ENCODE results near the gene CALN1.
"Not testable (repeated sequence)": the region's sequence is repeated elsewhere in the genome, so short reads cannot be mapped to it uniquely, and the experiment has no call there.

The CALN1 gene

GRCh38 chr7:71961283-71961682, 450.9 kb downstream of the CALN1 start:
- no peak for DNase-seq

- no peak for DNase-seq
These were observed 470.0 kb downstream of the CALN1 start for GRCh38 chr7:71942115-71942514.

GRCh38 chr7:71937840-71938371, 474.2 kb downstream of the CALN1 start:
- DNase-seq: no peak

GRCh38 chr7:71935674-71936073, 476.5 kb downstream of the CALN1 start:
- DNase-seq: no peak

GRCh38 chr7:71933426-71933825, 478.7 kb downstream of the CALN1 start:
- no peak for DNase-seq

- DNase-seq: no peak
These were observed 486.5 kb downstream of the CALN1 start for GRCh38 chr7:71925663-71926062.

- DNase-seq: not testable (repeated sequence)
These were observed 497.9 kb downstream of the CALN1 start for GRCh38 chr7:71914204-71914603.

GRCh38 chr7:71912476-71912875, 499.7 kb downstream of the CALN1 start:
- no peak for DNase-seq

- no peak for DNase-seq
These were observed 501.1 kb downstream of the CALN1 start for GRCh38 chr7:71911051-71911450.

GRCh38 chr7:71905821-71906220, 506.3 kb downstream of the CALN1 start:
- no peak for DNase-seq

- no peak for DNase-seq
These were observed 507.7 kb downstream of the CALN1 start for GRCh38 chr7:71904484-71904883.

- no peak for DNase-seq
These were observed 511.6 kb downstream of the CALN1 start for GRCh38 chr7:71900556-71900955.

- DNase-seq: no peak
These were observed 515.6 kb downstream of the CALN1 start for GRCh38 chr7:71896535-71896934.

- no peak for DNase-seq
These were observed 526.1 kb downstream of the CALN1 start for GRCh38 chr7:71886046-71886445.

- DNase-seq: no peak
These were observed 526.7 kb downstream of the CALN1 start for GRCh38 chr7:71885487-71885886.

GRCh38 chr7:71883415-71883814, 528.7 kb downstream of the CALN1 start:
- DNase-seq: no peak

- no peak for DNase-seq
These were observed 540.7 kb downstream of the CALN1 start for GRCh38 chr7:71871446-71871845.

- DNase-seq: no peak
These were observed 541.3 kb downstream of the CALN1 start for GRCh38 chr7:71870812-71871211.

GRCh38 chr7:71868797-71869196, 543.3 kb downstream of the CALN1 start:
- DNase-seq: no peak

- DNase-seq: no peak
These were observed 544.5 kb downstream of the CALN1 start for GRCh38 chr7:71867626-71868025.

- no peak for DNase-seq
These were observed 547.0 kb downstream of the CALN1 start for GRCh38 chr7:71865172-71865571.

- DNase-seq: no peak
These were observed 548.0 kb downstream of the CALN1 start for GRCh38 chr7:71864130-71864529.

GRCh38 chr7:71860572-71860971, 551.6 kb downstream of the CALN1 start:
- DNase-seq: no peak

GRCh38 chr7:71857338-71857737, 554.8 kb downstream of the CALN1 start:
- DNase-seq: no peak

- no peak for DNase-seq
These were observed 557.4 kb downstream of the CALN1 start for GRCh38 chr7:71854546-71855397.
